Measurements from ENCODE around the gene NCAM2. TPM values are rescaled to one million over a fixed set of nuclear protein-coding genes. Genes with fewer than 3 reads are reported as not detected.

Gene NCAM2
- total and polyA plus RNA-seq, 8 donors: 0.06 to 11.0 (median 0.58) TPM; not detected in 1

DNA sequence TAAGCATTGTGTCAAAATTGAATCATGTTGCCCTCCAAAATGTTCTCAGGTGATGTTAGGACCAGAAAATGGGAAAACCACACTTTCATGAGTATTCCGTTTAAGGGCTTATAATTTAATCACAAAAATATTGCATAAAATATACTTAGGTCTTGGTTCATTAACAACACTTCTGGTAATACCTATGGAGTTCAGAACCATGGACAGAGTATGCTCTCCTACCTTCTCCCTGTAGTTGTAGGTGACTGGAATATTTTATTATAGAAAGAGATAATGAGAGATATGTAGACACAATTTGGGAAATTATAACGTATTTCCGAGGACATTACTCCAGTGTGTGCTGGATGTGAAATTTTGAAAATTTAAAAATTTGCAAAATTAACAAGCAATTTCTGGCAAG lies 232.5 kb downstream of the NCAM2 start:
- H3K9me3 ChIP-seq: no peaks in the 10 kb centered on the region
- no peaks in the 10 kb centered on the region for H3K27me3 ChIP-seq
- no peaks in the 10 kb centered on the region for H3K4me1 ChIP-seq
- TF ChIP-seq EP300 (IDR thresholded peaks at IDR 0.05): no peak
- TF ChIP-seq, protein P1, sequence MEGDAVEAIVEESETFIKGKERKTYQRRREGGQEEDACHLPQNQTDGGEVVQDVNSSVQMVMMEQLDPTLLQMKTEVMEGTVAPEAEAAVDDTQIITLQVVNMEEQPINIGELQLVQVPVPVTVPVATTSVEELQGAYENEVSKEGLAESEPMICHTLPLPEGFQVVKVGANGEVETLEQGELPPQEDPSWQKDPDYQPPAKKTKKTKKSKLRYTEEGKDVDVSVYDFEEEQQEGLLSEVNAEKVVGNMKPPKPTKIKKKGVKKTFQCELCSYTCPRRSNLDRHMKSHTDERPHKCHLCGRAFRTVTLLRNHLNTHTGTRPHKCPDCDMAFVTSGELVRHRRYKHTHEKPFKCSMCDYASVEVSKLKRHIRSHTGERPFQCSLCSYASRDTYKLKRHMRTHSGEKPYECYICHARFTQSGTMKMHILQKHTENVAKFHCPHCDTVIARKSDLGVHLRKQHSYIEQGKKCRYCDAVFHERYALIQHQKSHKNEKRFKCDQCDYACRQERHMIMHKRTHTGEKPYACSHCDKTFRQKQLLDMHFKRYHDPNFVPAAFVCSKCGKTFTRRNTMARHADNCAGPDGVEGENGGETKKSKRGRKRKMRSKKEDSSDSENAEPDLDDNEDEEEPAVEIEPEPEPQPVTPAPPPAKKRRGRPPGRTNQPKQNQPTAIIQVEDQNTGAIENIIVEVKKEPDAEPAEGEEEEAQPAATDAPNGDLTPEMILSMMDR (IDR thresholded peaks at IDR 0.05): no peak
- no peak overlapping the region for H3K4me3 ChIP-seq
- WGBS, 5 donors: 34 to 55% (median 49%) methylated on average over 3 of the region's 3 CpGs
- H3K27ac ChIP-seq: no peak overlapping the region
- no peaks in the 10 kb centered on the region for H3K36me3 ChIP-seq
- intact Hi-C loops (cut with DNase I; ENCODE audit: low total_unique reads): no loop called here
- peak in 1 of 2 donors; percentile 33 for DNase-seq

DNA sequence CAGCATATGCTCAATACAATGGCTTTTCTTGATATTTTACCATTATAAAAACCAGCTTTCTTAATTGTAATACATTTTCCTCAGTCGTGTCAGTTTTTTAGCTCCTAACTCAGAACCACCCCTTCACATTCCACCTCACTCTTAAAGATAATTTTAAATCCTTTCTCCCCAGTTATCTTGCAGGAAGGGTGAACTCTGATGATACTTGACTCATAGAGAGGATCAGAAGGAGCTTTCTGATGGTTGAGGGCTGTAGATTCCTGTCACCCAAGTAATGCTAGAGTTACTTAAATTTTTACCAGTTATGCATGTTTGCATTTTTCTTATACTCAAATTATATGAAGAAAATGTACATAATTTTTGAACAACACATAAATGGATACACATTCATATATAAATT lies 233.7 kb downstream of the NCAM2 start:
- no peaks in the 10 kb centered on the region for H3K36me3 ChIP-seq
- H3K27ac ChIP-seq: no peak overlapping the region
- H3K27me3 ChIP-seq: no peaks in the 10 kb centered on the region
- WGBS, 5 donors: 19 to 25% (median 21%) methylated on average over 1 of the region's 1 CpG
- intact Hi-C loops (cut with DNase I; ENCODE audit: low total_unique reads): no loop called here
- no peaks in the 10 kb centered on the region for H3K4me1 ChIP-seq
- no peaks in the 10 kb centered on the region for H3K9me3 ChIP-seq
- DNase-seq: no peak
- no peak overlapping the region for H3K4me3 ChIP-seq
- TF ChIP-seq, protein P1 (IDR thresholded peaks at IDR 0.05): no peak
- no peak for TF ChIP-seq EP300 (IDR thresholded peaks at IDR 0.05)
- no peak for TF ChIP-seq POLR2AphosphoS5 (IDR thresholded peaks at IDR 0.05)
- TF ChIP-seq POLR2A (IDR thresholded peaks at IDR 0.05): no peak

DNA sequence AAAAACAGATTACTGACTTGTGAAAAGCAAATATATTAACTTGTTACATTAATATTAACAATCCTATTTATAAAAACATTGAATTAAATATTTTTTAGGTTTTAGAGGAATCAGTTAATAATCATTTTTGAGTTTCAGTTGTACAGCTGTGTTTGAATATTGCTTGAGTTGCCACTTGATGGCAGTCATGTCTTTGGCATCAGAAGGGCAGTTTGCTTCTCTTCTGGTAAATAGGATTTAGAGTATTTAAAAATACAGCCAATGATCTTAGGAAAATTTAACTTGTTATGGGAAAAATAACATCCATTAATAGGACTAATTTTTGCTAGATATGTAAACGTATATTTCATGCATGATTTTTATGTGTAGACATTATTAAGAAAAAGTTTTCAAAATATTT lies 234.1 kb downstream of the NCAM2 start:
- H3K4me3 ChIP-seq: no peak overlapping the region
- intact Hi-C loops (cut with DNase I; ENCODE audit: low total_unique reads): no loop called here
- H3K9me3 ChIP-seq: no peaks in the 10 kb centered on the region
- no peaks in the 10 kb centered on the region for H3K4me1 ChIP-seq
- H3K27ac ChIP-seq: no peak overlapping the region
- TF ChIP-seq EP300 (IDR thresholded peaks at IDR 0.05): no peak
- TF ChIP-seq POLR2AphosphoS5 (IDR thresholded peaks at IDR 0.05): no peak
- TF ChIP-seq, protein P1 (IDR thresholded peaks at IDR 0.05): peak in 2 of 7 experiments; percentile 8 to 28
- 8 to 20% (median 9%) methylated on average over 1 of the region's 1 CpG for WGBS, 5 donors
- DNase-seq: peak in 1 of 2 donors; percentile 66
- no peaks in the 10 kb centered on the region for H3K36me3 ChIP-seq
- no peaks in the 10 kb centered on the region for H3K27me3 ChIP-seq

DNA sequence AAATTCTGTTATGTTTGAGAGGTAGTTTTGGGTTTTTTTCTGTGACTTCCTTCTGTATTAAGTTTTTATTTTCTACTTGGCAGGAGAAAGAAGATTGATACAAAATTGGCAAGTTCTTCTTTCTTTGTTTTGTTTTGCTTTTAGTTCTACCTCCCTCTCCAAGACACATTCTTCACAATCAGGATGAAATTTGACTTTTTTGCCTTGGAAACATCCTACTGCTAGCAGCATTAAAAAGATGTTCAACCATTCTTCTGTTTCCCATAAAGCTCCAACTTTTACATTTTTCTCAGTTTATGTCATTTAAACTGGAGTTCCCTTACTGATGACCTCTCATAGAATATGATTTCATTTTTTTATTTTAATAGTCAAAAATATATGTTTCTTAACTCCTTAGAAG lies 234.8 kb downstream of the NCAM2 start:
- no peak overlapping the region for H3K27ac ChIP-seq
- intact Hi-C loops (cut with DNase I; ENCODE audit: low total_unique reads): no loop called here
- H3K9me3 ChIP-seq: no peaks in the 10 kb centered on the region
- DNase-seq: no peak
- no peak overlapping the region for H3K4me3 ChIP-seq
- TF ChIP-seq POLR2AphosphoS5 (IDR thresholded peaks at IDR 0.05) (no peak), EP300 (IDR thresholded peaks at IDR 0.05) (no peak), POLR2A (IDR thresholded peaks at IDR 0.05) (no peak)
- TF ChIP-seq, protein P1 (IDR thresholded peaks at IDR 0.05): no peak
- no peaks in the 10 kb centered on the region for H3K36me3 ChIP-seq
- no peaks in the 10 kb centered on the region for H3K27me3 ChIP-seq
- no peaks in the 10 kb centered on the region for H3K4me1 ChIP-seq
